ENCODE measurements around the gene ANXA7. TPM values are rescaled to one million over a fixed set of nuclear protein-coding genes. Genes with fewer than 3 reads are reported as not detected.

Gene ANXA7
- total and polyA plus RNA-seq, 2 donors: 55.7 to 85.2 TPM

DNA sequence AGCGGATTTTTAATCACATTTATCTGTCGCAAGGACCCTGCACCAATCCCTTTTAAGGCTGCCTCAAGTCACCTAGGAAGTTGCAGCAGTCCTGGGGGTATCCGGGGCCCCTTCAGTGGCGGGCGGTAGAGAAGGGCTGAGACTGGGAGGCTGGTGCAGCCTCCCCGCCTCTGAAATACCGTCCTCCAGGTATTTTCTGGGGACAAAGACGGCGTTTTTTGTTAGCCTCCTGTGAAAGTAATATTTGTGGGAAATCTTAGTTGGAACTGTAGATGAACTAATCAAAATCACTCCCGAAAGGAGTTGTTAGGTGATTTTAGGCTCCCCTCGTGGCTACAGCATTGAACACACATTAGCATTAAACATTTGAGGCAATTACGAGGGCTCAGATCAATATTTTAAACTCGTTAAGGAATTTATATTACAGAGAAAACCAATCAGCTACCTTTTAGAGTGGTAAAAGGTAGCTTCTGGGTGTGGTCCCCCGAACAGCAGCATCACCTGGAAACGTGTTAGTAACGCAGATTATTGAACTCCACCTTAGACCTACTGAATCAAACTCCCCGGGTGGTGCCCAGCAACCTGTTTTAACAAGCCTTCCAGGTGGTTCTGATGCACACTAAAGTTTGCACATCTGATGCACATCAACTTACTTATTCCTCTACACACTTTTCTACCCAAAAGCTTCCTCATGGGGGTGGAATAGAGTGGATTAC lies 530 bp upstream of the ANXA7 start:
- Histone ChIP-seq H3K27ac (ENCODE audit: low read depth in 1 of 2, low read length in 1 of 2) (peak overlapping the region; percentile 42 to 55), H3K4me1 (ENCODE audit: control insufficient read depth in 2 of 2, insufficient read depth in 2 of 2, low read length in 2 of 2) (peaks cover 10 to 17% of the 10 kb centered on the region in 2 donors), H3K9me3 (ENCODE audit: control insufficient read depth in 2 of 2, insufficient read depth in 1 of 2, low read length in 1 of 2) (no peaks in the 10 kb centered on the region), H3K36me3 (ENCODE audit: control insufficient read depth in 2 of 2, insufficient read depth in 2 of 2, low read length in 1 of 2) (peaks cover 0 to 3% of the 10 kb centered on the region in 2 donors), H3K4me3 (ENCODE audit: low read length in 2 of 2) (peak overlapping the region; percentile 87 to 97), H3K27me3 (ENCODE audit: control insufficient read depth in 2 of 2, insufficient read depth in 1 of 2, low read length in 1 of 2) (no peaks in the 10 kb centered on the region)
- peak in 2 of 9 donors; percentile 11 to 18 for DNase-seq (ENCODE audit: low read depth in 6 of 9, low spot score in 9 of 9)
- WGBS: 5% methylated on average over 17 of the region's 17 CpGs

- peak overlapping the region; percentile 87 to 97 for H3K4me3 ChIP-seq (ENCODE audit: low read length in 2 of 2)
- H3K27ac ChIP-seq (ENCODE audit: low read depth in 1 of 2, low read length in 1 of 2): peak overlapping the region; percentile 84 to 97
- H3K36me3 ChIP-seq (ENCODE audit: control insufficient read depth in 2 of 2, insufficient read depth in 2 of 2, low read length in 1 of 2): peaks cover 0 to 3% of the 10 kb centered on the region in 2 donors
- no peaks in the 10 kb centered on the region for H3K9me3 ChIP-seq (ENCODE audit: control insufficient read depth in 2 of 2, insufficient read depth in 1 of 2, low read length in 1 of 2)
- no peaks in the 10 kb centered on the region for H3K27me3 ChIP-seq (ENCODE audit: control insufficient read depth in 2 of 2, insufficient read depth in 1 of 2, low read length in 1 of 2)
- peak in 3 of 9 donors; percentile 19 to 28 (median 27) for DNase-seq (ENCODE audit: low read depth in 6 of 9, low spot score in 9 of 9)
- peaks cover 10 to 17% of the 10 kb centered on the region in 2 donors for H3K4me1 ChIP-seq (ENCODE audit: control insufficient read depth in 2 of 2, insufficient read depth in 2 of 2, low read length in 2 of 2)
- WGBS: 1% methylated on average over 9 of the region's 9 CpGs
These were observed 740 bp downstream of the ANXA7 start for GRCh38 chr10:73413108-73413527.

DNA sequence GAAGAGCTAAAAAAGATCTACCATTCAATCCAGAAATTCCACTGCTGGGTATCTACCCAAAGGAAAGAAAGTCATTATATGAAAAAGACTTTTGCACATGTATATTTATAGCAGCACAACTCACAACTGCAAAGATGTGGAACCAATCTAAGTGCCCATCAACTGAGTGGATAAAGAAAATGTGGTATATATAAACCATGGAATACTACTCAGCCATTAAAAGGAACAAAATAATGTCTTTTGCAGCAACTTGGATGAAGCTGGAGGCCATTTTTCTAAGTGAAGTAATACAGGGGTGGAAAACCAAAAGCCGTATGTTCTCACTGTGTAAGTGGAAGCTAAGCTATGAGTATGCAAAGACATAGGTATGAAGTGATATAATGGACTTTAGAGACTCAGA lies 3.0 kb downstream of the ANXA7 start:
- H3K4me1 ChIP-seq (ENCODE audit: control insufficient read depth in 2 of 2, insufficient read depth in 2 of 2, low read length in 2 of 2): peaks cover 10 to 17% of the 10 kb centered on the region in 2 donors
- no peaks in the 10 kb centered on the region for H3K27me3 ChIP-seq (ENCODE audit: control insufficient read depth in 2 of 2, insufficient read depth in 1 of 2, low read length in 1 of 2)
- H3K4me3 ChIP-seq (ENCODE audit: low read length in 2 of 2): no peak overlapping the region
- H3K36me3 ChIP-seq (ENCODE audit: control insufficient read depth in 2 of 2, insufficient read depth in 2 of 2, low read length in 1 of 2): peaks cover 0 to 6% of the 10 kb centered on the region in 2 donors
- 98% methylated on average over 1 of the region's 1 CpG for WGBS
- no peaks in the 10 kb centered on the region for H3K9me3 ChIP-seq (ENCODE audit: control insufficient read depth in 2 of 2, insufficient read depth in 1 of 2, low read length in 1 of 2)
- no peak overlapping the region for H3K27ac ChIP-seq (ENCODE audit: low read depth in 1 of 2, low read length in 1 of 2)
- DNase-seq (ENCODE audit: low read depth in 6 of 9, low spot score in 9 of 9): no peak

GRCh38 chr10:73408978-73409521 lies 4.8 kb downstream of the ANXA7 start:
- no peaks in the 10 kb centered on the region for H3K9me3 ChIP-seq (ENCODE audit: control insufficient read depth in 2 of 2, insufficient read depth in 1 of 2, low read length in 1 of 2)
- H3K27ac ChIP-seq (ENCODE audit: low read depth in 1 of 2, low read length in 1 of 2): no peak overlapping the region
- no peak for DNase-seq (ENCODE audit: low read depth in 6 of 9, low spot score in 9 of 9)
- 86% methylated on average over 4 of the region's 4 CpGs for WGBS
- peaks cover 0 to 6% of the 10 kb centered on the region in 2 donors for H3K36me3 ChIP-seq (ENCODE audit: control insufficient read depth in 2 of 2, insufficient read depth in 2 of 2, low read length in 1 of 2)
- no peaks in the 10 kb centered on the region for H3K27me3 ChIP-seq (ENCODE audit: control insufficient read depth in 2 of 2, insufficient read depth in 1 of 2, low read length in 1 of 2)
- no peak overlapping the region for H3K4me3 ChIP-seq (ENCODE audit: low read length in 2 of 2)
- H3K4me1 ChIP-seq (ENCODE audit: control insufficient read depth in 2 of 2, insufficient read depth in 2 of 2, low read length in 2 of 2): peaks cover 5 to 8% of the 10 kb centered on the region in 2 donors

DNA sequence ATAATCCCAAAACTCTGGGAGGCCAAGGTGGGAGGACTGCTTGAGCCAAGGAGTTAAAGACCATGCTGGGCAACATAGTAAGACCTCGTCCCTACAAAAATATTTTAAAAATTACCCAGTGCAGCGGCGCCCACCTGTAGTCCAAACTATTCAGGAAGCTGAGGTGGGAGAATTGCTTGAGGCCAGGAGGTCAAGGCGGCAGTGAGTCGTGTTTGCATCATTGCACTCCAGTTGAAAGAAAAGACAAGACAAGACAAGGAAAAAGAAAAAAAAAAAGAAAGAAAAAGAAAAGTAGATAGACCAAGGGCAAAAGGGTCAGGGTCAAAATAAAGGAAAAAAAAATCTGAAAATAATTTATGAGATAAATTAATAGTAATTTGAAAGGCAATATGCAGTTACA lies 5.8 kb downstream of the ANXA7 start:
- H3K9me3 ChIP-seq (ENCODE audit: control insufficient read depth in 2 of 2, insufficient read depth in 1 of 2, low read length in 1 of 2): no peaks in the 10 kb centered on the region
- H3K27me3 ChIP-seq (ENCODE audit: control insufficient read depth in 2 of 2, insufficient read depth in 1 of 2, low read length in 1 of 2): no peaks in the 10 kb centered on the region
- 98% methylated on average over 5 of the region's 5 CpGs for WGBS
- H3K4me1 ChIP-seq (ENCODE audit: control insufficient read depth in 2 of 2, insufficient read depth in 2 of 2, low read length in 2 of 2): peaks cover 4 to 6% of the 10 kb centered on the region in 2 donors
- H3K4me3 ChIP-seq (ENCODE audit: low read length in 2 of 2): no peak overlapping the region
- peaks cover 0 to 3% of the 10 kb centered on the region in 2 donors for H3K36me3 ChIP-seq (ENCODE audit: control insufficient read depth in 2 of 2, insufficient read depth in 2 of 2, low read length in 1 of 2)
- DNase-seq (ENCODE audit: low read depth in 6 of 9, low spot score in 9 of 9): no peak
- no peak overlapping the region for H3K27ac ChIP-seq (ENCODE audit: low read depth in 1 of 2, low read length in 1 of 2)

GRCh38 chr10:73407495-73407894 lies 6.4 kb downstream of the ANXA7 start:
- Histone ChIP-seq H3K36me3 (ENCODE audit: control insufficient read depth in 2 of 2, insufficient read depth in 2 of 2, low read length in 1 of 2) (peaks cover 0 to 3% of the 10 kb centered on the region in 2 donors), H3K27ac (ENCODE audit: low read depth in 1 of 2, low read length in 1 of 2) (no peak overlapping the region), H3K4me3 (ENCODE audit: low read length in 2 of 2) (no peak overlapping the region), H3K27me3 (ENCODE audit: control insufficient read depth in 2 of 2, insufficient read depth in 1 of 2, low read length in 1 of 2) (no peaks in the 10 kb centered on the region), H3K4me1 (ENCODE audit: control insufficient read depth in 2 of 2, insufficient read depth in 2 of 2, low read length in 2 of 2) (no peaks in the 10 kb centered on the region), H3K9me3 (ENCODE audit: control insufficient read depth in 2 of 2, insufficient read depth in 1 of 2, low read length in 1 of 2) (no peaks in the 10 kb centered on the region)
- WGBS: 98% methylated on average over 1 of the region's 1 CpG
- DNase-seq (ENCODE audit: low read depth in 6 of 9, low spot score in 9 of 9): no peak

DNA sequence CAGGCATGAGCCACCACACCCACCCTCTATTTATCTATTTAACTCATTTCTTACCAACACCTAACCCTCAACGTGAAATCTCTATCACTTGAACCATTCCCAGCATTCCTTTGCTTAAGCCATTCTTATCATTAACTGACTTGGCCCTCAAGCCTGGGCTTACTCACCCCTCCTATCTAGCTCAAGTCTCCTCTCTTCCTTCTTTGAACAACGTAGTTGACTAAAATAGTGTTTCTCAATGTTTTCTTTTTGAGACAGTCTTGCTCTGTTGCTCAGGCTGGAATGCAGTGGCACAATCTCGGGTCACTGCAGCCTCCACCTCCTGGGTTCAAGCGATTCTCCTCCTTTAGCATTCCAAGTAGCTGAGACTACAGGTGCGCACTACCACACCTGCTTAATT lies 7.0 kb downstream of the ANXA7 start:
- Histone ChIP-seq H3K9me3 (ENCODE audit: control insufficient read depth in 2 of 2, insufficient read depth in 1 of 2, low read length in 1 of 2) (no peaks in the 10 kb centered on the region), H3K4me1 (ENCODE audit: control insufficient read depth in 2 of 2, insufficient read depth in 2 of 2, low read length in 2 of 2) (no peaks in the 10 kb centered on the region), H3K36me3 (ENCODE audit: control insufficient read depth in 2 of 2, insufficient read depth in 2 of 2, low read length in 1 of 2) (peaks cover 0 to 3% of the 10 kb centered on the region in 2 donors), H3K27me3 (ENCODE audit: control insufficient read depth in 2 of 2, insufficient read depth in 1 of 2, low read length in 1 of 2) (no peaks in the 10 kb centered on the region), H3K27ac (ENCODE audit: low read depth in 1 of 2, low read length in 1 of 2) (no peak overlapping the region), H3K4me3 (ENCODE audit: low read length in 2 of 2) (no peak overlapping the region)
- DNase-seq (ENCODE audit: low read depth in 6 of 9, low spot score in 9 of 9): no peak
- 96% methylated on average over 5 of the region's 5 CpGs for WGBS

DNA sequence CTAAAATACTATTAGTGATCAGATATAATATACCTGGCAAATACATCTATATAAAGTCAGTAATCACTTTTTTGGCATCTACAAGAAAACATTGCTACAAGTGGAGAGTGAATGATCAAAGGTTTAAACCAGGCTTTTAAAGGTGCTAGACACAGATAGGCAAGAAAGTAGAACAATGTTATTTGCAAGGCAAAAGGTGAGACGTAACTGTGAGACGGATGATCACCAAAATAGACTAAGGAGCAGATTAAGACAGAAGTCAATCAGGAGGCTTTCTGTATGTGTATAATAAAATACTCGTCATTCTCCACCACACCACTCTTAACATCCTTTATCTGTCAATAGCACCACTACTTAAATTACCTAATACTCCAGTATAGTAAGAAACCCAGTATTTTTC lies 8.3 kb downstream of the ANXA7 start:
- Histone ChIP-seq H3K4me1 (ENCODE audit: control insufficient read depth in 2 of 2, insufficient read depth in 2 of 2, low read length in 2 of 2) (no peaks in the 10 kb centered on the region), H3K4me3 (ENCODE audit: low read length in 2 of 2) (no peak overlapping the region), H3K9me3 (ENCODE audit: control insufficient read depth in 2 of 2, insufficient read depth in 1 of 2, low read length in 1 of 2) (no peaks in the 10 kb centered on the region), H3K36me3 (ENCODE audit: control insufficient read depth in 2 of 2, insufficient read depth in 2 of 2, low read length in 1 of 2) (peaks cover 0 to 3% of the 10 kb centered on the region in 2 donors), H3K27ac (ENCODE audit: low read depth in 1 of 2, low read length in 1 of 2) (no peak overlapping the region), H3K27me3 (ENCODE audit: control insufficient read depth in 2 of 2, insufficient read depth in 1 of 2, low read length in 1 of 2) (no peaks in the 10 kb centered on the region)
- WGBS: 96% methylated on average over 3 of the region's 3 CpGs
- DNase-seq (ENCODE audit: low read depth in 6 of 9, low spot score in 9 of 9): no peak

DNA sequence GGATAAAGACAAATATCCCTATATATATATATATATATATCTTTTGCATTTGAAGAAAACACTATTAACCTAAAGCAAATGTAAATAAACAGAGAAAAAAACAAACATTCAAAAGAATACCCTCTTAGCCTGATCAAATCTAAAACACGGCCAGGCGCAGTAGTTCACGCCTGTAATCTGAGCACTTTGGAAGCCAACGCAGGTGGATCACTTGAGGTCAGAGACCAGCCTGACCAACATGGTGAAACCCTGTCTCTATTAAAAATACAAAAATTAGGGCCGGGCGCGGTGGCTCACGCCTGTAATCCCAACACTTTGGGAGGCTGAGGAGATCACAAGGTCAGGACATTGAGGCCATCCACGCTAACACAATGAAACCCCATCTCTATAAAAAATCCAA lies 9.2 kb downstream of the ANXA7 start:
- Histone ChIP-seq H3K36me3 (ENCODE audit: control insufficient read depth in 2 of 2, insufficient read depth in 2 of 2, low read length in 1 of 2) (peaks cover 0 to 3% of the 10 kb centered on the region in 2 donors), H3K4me3 (ENCODE audit: low read length in 2 of 2) (no peak overlapping the region), H3K27me3 (ENCODE audit: control insufficient read depth in 2 of 2, insufficient read depth in 1 of 2, low read length in 1 of 2) (no peaks in the 10 kb centered on the region), H3K27ac (ENCODE audit: low read depth in 1 of 2, low read length in 1 of 2) (no peak overlapping the region), H3K4me1 (ENCODE audit: control insufficient read depth in 2 of 2, insufficient read depth in 2 of 2, low read length in 2 of 2) (no peaks in the 10 kb centered on the region), H3K9me3 (ENCODE audit: control insufficient read depth in 2 of 2, insufficient read depth in 1 of 2, low read length in 1 of 2) (no peaks in the 10 kb centered on the region)
- DNase-seq (ENCODE audit: low read depth in 6 of 9, low spot score in 9 of 9): no peak
- 98% methylated on average over 9 of the region's 9 CpGs for WGBS

All from thymus (tissue), 11 donors.